Left lung (tissue), 10 donors: ENCODE data around the gene PERCC1. TPM values are rescaled to one million over a fixed set of nuclear protein-coding genes. Genes with fewer than 3 reads are reported as not detected.

ENCODE experiments used
- ATAC-seq: fragments of 200-7000 bp; cut with Tn5 transposase; one replicate; pipeline ENCODE4 v1.9.1; 2020; ENCODE audit warnings: moderate library complexity
- DNase-seq, 4 donors: peaks; one replicate each; pipeline ENCODE4 v3.0.0-alpha.2; 2013 to 2020
- H3K27ac ChIP-seq, 2 donors: fragments of 200-600 bp; sonication (generic) in 1 of 2; one replicate each; pipeline versions ENCODE4 v1.5.0 to v1.8.0; 2020 to 2021
- H3K27me3 ChIP-seq, 2 donors: fragments of 200-600 bp; sonication (generic) in 1 of 2; one replicate each; pipeline versions ENCODE4 v1.5.0 to v1.8.0; 2020 to 2021
- H3K36me3 ChIP-seq, 2 donors: fragments of 200-600 bp; sonication (generic) in 1 of 2; one replicate each; pipeline versions ENCODE4 v1.5.0 to v1.8.0; 2020 to 2021
- H3K4me1 ChIP-seq, 2 donors: fragments of 200-600 bp; one replicate each; pipeline ENCODE4 v1.8.0; 2021
- H3K4me3 ChIP-seq, 2 donors: fragments of 200-600 bp; sonication (generic) in 1 of 2; one replicate each; pipeline versions ENCODE4 v1.5.0 to v1.8.0; 2020 to 2021; ENCODE audit warnings: mild to moderate bottlenecking in 1 of 2
- H3K9me3 ChIP-seq, 2 donors: fragments of 200-600 bp; sonication (generic) in 1 of 2; one replicate each; pipeline versions ENCODE4 v1.5.0 to v1.8.0; 2020 to 2021
- CTCF ChIP-seq, 2 donors: fragments of 200-600 bp; sonication (generic) in 1 of 2; IDR thresholded peaks; one replicate each; pipeline versions ENCODE4 v1.5.0 to v1.8.0; 2021; ENCODE audit warnings: antibody characterized with exemption in 2 of 2
- intact Hi-C, 2 donors: fragments of 100-400 bp; cut with DNase I; formaldehyde crosslinking; loops; one replicate each; pipeline versions ENCODE4 v1.11.2 to v1.14.2; 2022
- polyA plus RNA-seq, 6 donors: library from polyadenylated mRNA; unstranded; fragments of 120-200 nt; gene quantifications; one replicate each; pipeline ENCODE4 v1.2.1, GENCODE V29; 2013; ENCODE audit not compliant: insufficient read length in 6 of 6
- total RNA-seq, 2 donors: library from RNA; stranded (reverse); fragmentation: NEBNext Ultra II Directional; extraction: Animal tissue kit (Norgen Biotek cat#: 25700); gene quantifications; one replicate each; pipeline ENCODE4 v1.2.1, GENCODE V29; 2021
- donor health status: DM: no; HTN: yes; CAD: no.
- donor health status: DM: no; HTN: no; CAD: no.

PERCC1 gene
- total and polyA plus RNA-seq, 8 donors: 0.31 to 4.4 (median 3.3) TPM; not detected in 1

GRCh38 chr16:1446296-1447080 is 15.6 kb downstream of the PERCC1 start:
- Histone ChIP-seq H3K9me3 (no peaks in the 10 kb centered on the region), H3K36me3 (peaks cover 0 to 70% of the 10 kb centered on the region in 2 donors), H3K4me3 (no peak overlapping the region), H3K27me3 (no peaks in the 10 kb centered on the region), H3K4me1 (no peaks in the 10 kb centered on the region), H3K27ac (no peak overlapping the region)
- no peak for DNase-seq
- intact Hi-C loops: no loop called here
- ATAC-seq: no peak
- no peak for TF ChIP-seq CTCF (IDR thresholded peaks at IDR 0.05)

GRCh38 chr16:1447965-1448364 is 17.1 kb downstream of the PERCC1 start:
- no peaks in the 10 kb centered on the region for H3K4me1 ChIP-seq
- no peaks in the 10 kb centered on the region for H3K27me3 ChIP-seq
- ATAC-seq (no peak), DNase-seq (no peak)
- intact Hi-C loops: no loop called here
- H3K9me3 ChIP-seq: no peaks in the 10 kb centered on the region
- peaks cover 0 to 84% of the 10 kb centered on the region in 2 donors for H3K36me3 ChIP-seq
- no peak for TF ChIP-seq CTCF (IDR thresholded peaks at IDR 0.05)
- no peak overlapping the region for H3K4me3 ChIP-seq
- no peak overlapping the region for H3K27ac ChIP-seq

GRCh38 chr16:1448536-1449116 is 17.7 kb downstream of the PERCC1 start:
- H3K27me3 ChIP-seq: no peaks in the 10 kb centered on the region
- intact Hi-C loops: no loop called here
- H3K4me3 ChIP-seq: no peak overlapping the region
- no peak for DNase-seq
- TF ChIP-seq CTCF (IDR thresholded peaks at IDR 0.05): no peak
- H3K27ac ChIP-seq: no peak overlapping the region
- no peaks in the 10 kb centered on the region for H3K4me1 ChIP-seq
- peaks cover 0 to 91% of the 10 kb centered on the region in 2 donors for H3K36me3 ChIP-seq
- ATAC-seq: no peak
- no peaks in the 10 kb centered on the region for H3K9me3 ChIP-seq

GRCh38 chr16:1449201-1449788 is 18.4 kb downstream of the PERCC1 start:
- intact Hi-C loops: no loop called here
- H3K27me3 ChIP-seq: no peaks in the 10 kb centered on the region
- no peaks in the 10 kb centered on the region for H3K9me3 ChIP-seq
- H3K4me3 ChIP-seq: no peak overlapping the region
- DNase-seq (no peak), ATAC-seq (no peak)
- TF ChIP-seq CTCF (IDR thresholded peaks at IDR 0.05): no peak
- no peaks in the 10 kb centered on the region for H3K4me1 ChIP-seq
- no peak overlapping the region for H3K27ac ChIP-seq
- H3K36me3 ChIP-seq: peaks cover 0 to 98% of the 10 kb centered on the region in 2 donors

GRCh38 chr16:1450218-1450617 is 19.3 kb downstream of the PERCC1 start:
- no peaks in the 10 kb centered on the region for H3K27me3 ChIP-seq
- peaks cover 0 to 100% of the 10 kb centered on the region in 2 donors for H3K36me3 ChIP-seq
- H3K4me3 ChIP-seq: no peak overlapping the region
- DNase-seq: no peak
- no peaks in the 10 kb centered on the region for H3K9me3 ChIP-seq
- no peaks in the 10 kb centered on the region for H3K4me1 ChIP-seq
- no peak overlapping the region for H3K27ac ChIP-seq
- intact Hi-C loops: no loop called here
- TF ChIP-seq CTCF (IDR thresholded peaks at IDR 0.05): no peak
- no peak for ATAC-seq
